IMR-90 (cell line): ENCODE results near the gene IREB2. TPM values are rescaled to one million over a fixed set of nuclear protein-coding genes. Genes with fewer than 3 reads are reported as not detected.
A peak's percentile ranks its signal among the peaks of the same experiment; 100 is the strongest.

Experiments
- ATAC-seq: fragments of 200-7000 bp; cut with Tn5 transposase; 2 replicates; pipeline ENCODE4 v1.9.1; 2020; ENCODE audit warnings: low read depth, mild to moderate bottlenecking, moderate library complexity
- BruUV-seq: library from RNA; stranded (reverse); fragments of 400-500 nt; replicated peaks from 2 replicates; lab custom pipeline; 2021; lab: Mats Ljungman, UMichigan
- CTCF ChIA-PET: fragments of 300-600 bp; formaldehyde crosslinking; extraction: SDS; loops from one replicate; lab custom pipeline; 2021; ENCODE audit warnings: antibody characterized with exemption; lab: Yijun Ruan, JAX
- POLR2A ChIA-PET: fragments of 300-600 bp; sonication (Branson Sonifier 250); formaldehyde crosslinking; loops from one replicate; lab custom pipeline; 2022; ENCODE audit warnings: antibody characterized with exemption; ENCODE audit not compliant: unreplicated experiment; lab: Charles Lee
- DNase-seq: peaks from one replicate; pipeline ENCODE4 v3.0.0; 2013
- H2AFZ ChIP-seq: replicated peaks from 2 replicates; pipeline ENCODE3; 2013; ENCODE audit warnings: low read length, mild to moderate bottlenecking; ENCODE audit not compliant: poor library complexity
- H2AK5ac ChIP-seq: 2 replicates; pipeline ENCODE4 v1.6.1; 2013; ENCODE audit warnings: low read depth, low read length, inconsistent platforms
- H2AK9ac ChIP-seq: replicated peaks from 2 replicates; pipeline ENCODE3; 2013; ENCODE audit warnings: mild to moderate bottlenecking, low read depth, low read length, moderate library complexity; ENCODE audit not compliant: poor library complexity
- H2BK120ac ChIP-seq: 2 replicates; pipeline ENCODE4 v1.6.1; 2013; ENCODE audit warnings: low read depth, low read length, inconsistent platforms
- H2BK15ac ChIP-seq: 3 replicates; pipeline ENCODE4 v1.6.1; 2013; ENCODE audit warnings: low read depth, low read length, inconsistent platforms
- H2BK20ac ChIP-seq: 2 replicates; pipeline ENCODE4 v1.6.1; 2013; ENCODE audit warnings: low read depth, mild to moderate bottlenecking, inconsistent platforms, low read length, moderate library complexity
- H2BK5ac ChIP-seq: 2 replicates; pipeline ENCODE4 v1.6.1; 2013; ENCODE audit warnings: mild to moderate bottlenecking, low read depth, low read length, inconsistent platforms; ENCODE audit not compliant: poor library complexity, severe bottlenecking
- H3K14ac ChIP-seq: replicated peaks from 2 replicates; pipeline ENCODE4 v1.6.1; 2013; ENCODE audit warnings: low read depth, low read length, inconsistent platforms
- H3K18ac ChIP-seq: 2 replicates; pipeline ENCODE4 v1.6.1; 2013; ENCODE audit warnings: low read depth, low read length, control low read depth
- H3K23ac ChIP-seq: 2 replicates; pipeline ENCODE4 v1.6.1; 2013; ENCODE audit warnings: low read depth, low read length, inconsistent platforms
- H3K27ac ChIP-seq: 2 replicates; pipeline ENCODE4 v1.5.1; 2013; ENCODE audit warnings: mild to moderate bottlenecking, control low read depth, low read length; ENCODE audit not compliant: insufficient read depth
- H3K27me3 ChIP-seq: 2 replicates; pipeline ENCODE4 v1.6.1; 2013; ENCODE audit warnings: low read length; ENCODE audit not compliant: control insufficient read depth, insufficient read depth
- H3K36me3 ChIP-seq: 2 replicates; pipeline ENCODE4 v1.6.1; 2013; ENCODE audit warnings: low read length, mixed read lengths; ENCODE audit not compliant: control insufficient read depth, insufficient read depth
- H3K4ac ChIP-seq: 2 replicates; pipeline ENCODE4 v1.6.1; 2013; ENCODE audit warnings: low read depth, low read length, inconsistent platforms
- H3K4me1 ChIP-seq: 2 replicates; pipeline ENCODE4 v1.6.1; 2013; ENCODE audit warnings: low read length, mixed read lengths; ENCODE audit not compliant: control insufficient read depth, insufficient read depth
- H3K4me2 ChIP-seq: 2 replicates; pipeline ENCODE4 v1.6.1; 2013; ENCODE audit warnings: low read depth, mild to moderate bottlenecking, control low read depth, low read length, moderate library complexity
- H3K4me3 ChIP-seq: 2 replicates; pipeline ENCODE4 v1.5.1; 2013; ENCODE audit warnings: low read depth, mild to moderate bottlenecking, control low read depth, low read length, moderate library complexity; ENCODE audit not compliant: insufficient read depth
- H3K56ac ChIP-seq: 2 replicates; pipeline ENCODE4 v1.6.1; 2013; ENCODE audit warnings: low read length, inconsistent platforms; ENCODE audit not compliant: insufficient read depth; ENCODE audit errors: extremely low read depth
- H3K79me1 ChIP-seq, 2 experiments: 2 replicates each; pipeline ENCODE4 v1.6.1; 2013; ENCODE audit warnings: low read length in 2 of 2, inconsistent platforms in 1 of 2, low read depth in 1 of 2
- H3K9ac ChIP-seq: 2 replicates; pipeline ENCODE4 v1.6.1; 2013; ENCODE audit warnings: low read depth, low read length, control low read depth
- H3K9me1 ChIP-seq: 2 replicates; pipeline ENCODE4 v1.6.1; 2013; ENCODE audit warnings: low read length, inconsistent platforms; ENCODE audit not compliant: insufficient read depth
- H3K9me3 ChIP-seq: 2 replicates; pipeline ENCODE4 v1.6.1; 2013; ENCODE audit warnings: low read length; ENCODE audit not compliant: control insufficient read depth, insufficient read depth
- H4K20me1 ChIP-seq: 2 replicates; pipeline ENCODE4 v1.6.1; 2013; ENCODE audit warnings: low read length, inconsistent platforms; ENCODE audit not compliant: insufficient read depth
- H4K5ac ChIP-seq: 2 replicates; pipeline ENCODE4 v1.6.1; 2013; ENCODE audit warnings: mild to moderate bottlenecking, low read depth, low read length, control low read depth
- H4K8ac ChIP-seq, 2 experiments: 2 replicates each; pipeline ENCODE4 v1.6.1; 2013; ENCODE audit warnings: low read depth in 2 of 2, low read length in 2 of 2, control low read depth in 1 of 2, inconsistent platforms in 1 of 2
- H4K91ac ChIP-seq: 2 replicates; pipeline ENCODE4 v1.6.1; 2013; ENCODE audit warnings: low read depth, low read length, inconsistent platforms; ENCODE audit not compliant: insufficient read depth
- CEBPB ChIP-seq: IDR thresholded peaks from 2 replicates; pipeline ENCODE4 v1.6.1; 2012; ENCODE audit warnings: low read depth, low read length, improper control_type of control experiment
- RAD21 ChIP-seq: IDR thresholded peaks from 2 replicates; pipeline ENCODE4 v1.6.1; 2012; ENCODE audit warnings: low read length, improper control_type of control experiment
- WGBS, 2 experiments: methylation state at CpG; one replicate each; pipeline versions ENCODE4 v1.1.5 to v1.1.7; 2013; ENCODE audit warnings: missing lambda C conversion rate in 2 of 2; ENCODE audit not compliant: insufficient read length in 1 of 2; ENCODE audit errors: extremely low coverage in 2 of 2; 5-methylcytosine and 5-hydroxymethylcytosine counted together
- dilution Hi-C: fragments of 300-500 bp; cut with HindIII; formaldehyde crosslinking; loops from one replicate; pipeline ENCODE4 v1.14.3; 2018; ENCODE audit warnings: low sequenced_read_pairs; ENCODE audit not compliant: unreplicated experiment
- in situ Hi-C: fragments of 300-500 bp; cut with MboI; formaldehyde crosslinking; loops from 3 replicates; pipeline ENCODE4 v1.14.3; 2019; ENCODE audit warnings: low sequenced_read_pairs, inconsistent platforms, mixed read lengths
- intact Hi-C: fragments of 100-400 bp; cut with micrococcal nuclease; formaldehyde crosslinking; loops from 2 replicates; pipeline ENCODE4 v1.10.0; 2022
- polyA plus RNA-seq, 3 experiments: library from polyadenylated mRNA; depleted of rRNA; stranded (reverse); fragments of >200 nt; gene quantifications; 2 replicates each; pipeline ENCODE4 v1.2.3, GENCODE V29; 2012; ENCODE audit warnings: low replicate concordance in 1 of 3
- total RNA-seq: library from RNA; depleted of rRNA; stranded (reverse); fragments of >200 nt; gene quantifications from 2 replicates; pipeline ENCODE4 v1.2.3, GENCODE V29; 2012

IREB2 gene
- total and polyA plus RNA-seq, 2 of the 4 experiments (the other 2 are of a cell fraction): 12.2 to 13.5 TPM

DNA sequence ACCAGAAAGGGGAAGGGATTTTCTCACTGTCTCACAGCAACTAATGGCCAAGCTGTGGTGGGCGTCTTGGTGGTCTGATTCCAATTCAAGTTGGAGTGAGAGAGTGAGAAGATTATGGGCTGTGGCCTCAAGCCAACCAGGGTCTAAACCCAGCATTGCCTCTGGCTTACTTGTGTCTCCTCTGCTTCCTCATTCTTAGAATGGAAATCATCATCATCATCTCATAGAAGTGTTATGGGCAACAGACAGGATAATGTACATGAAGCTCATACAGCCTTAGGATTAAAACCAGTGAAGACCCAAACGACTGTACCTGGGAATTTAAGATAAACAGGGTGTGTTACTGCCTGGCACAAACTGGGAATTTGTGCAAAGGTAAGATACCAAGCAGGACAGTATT lies 29.1 kb upstream of the IREB2 start:
- ATAC-seq (no peak), DNase-seq (no peak)
- peaks cover 25% of the 10 kb centered on the region for H3K27me3 ChIP-seq
- ChIA-PET POLR2A (no interaction called here), CTCF (interaction anchor here (0.8 to 1.4 kb wide), 2 partner anchors 10 to 13 kb away, joined by 3 to 4 read pairs; no protein-coding TSS in a partner anchor)
- no peaks in the 10 kb centered on the region for H3K79me1 ChIP-seq
- H3K9ac ChIP-seq: no peak overlapping the region
- H3K4me1 ChIP-seq: no peaks in the 10 kb centered on the region
- no peaks in the 10 kb centered on the region; the same call in 1 of the 2 replicates for H3K9me1 ChIP-seq
- H3K4ac ChIP-seq: no peak overlapping the region
- no peak overlapping the region for H3K56ac ChIP-seq
- H4K91ac ChIP-seq: no peak overlapping the region
- peak overlapping the region; percentile 39 for H2AFZ ChIP-seq
- no peak overlapping the region for H2BK20ac ChIP-seq
- 0% methylated on average over 1 of the region's 2 CpGs; no CpG with 5 or more reads in 1 of the 2 experiments for WGBS, 2 experiments
- no peak overlapping the region for H4K8ac ChIP-seq
- in situ Hi-C loops (no loop called here), intact Hi-C loops (no loop called here), dilution Hi-C loops (no loop called here)
- H2AK9ac ChIP-seq: peak overlapping the region; percentile 23
- BruUV-seq: no TSS peak
- H3K4me2 ChIP-seq: no peak overlapping the region
- H3K23ac ChIP-seq: no peak overlapping the region
- no peak overlapping the region for H3K27ac ChIP-seq
- no peak overlapping the region for H2BK120ac ChIP-seq
- H2BK15ac ChIP-seq: no peak overlapping the region
- H3K9me3 ChIP-seq: no peaks in the 10 kb centered on the region
- no peak overlapping the region for H3K14ac ChIP-seq
- no peaks in the 10 kb centered on the region for H4K20me1 ChIP-seq
- no peak overlapping the region for H3K18ac ChIP-seq
- H3K36me3 ChIP-seq: no peaks in the 10 kb centered on the region
- TF ChIP-seq RAD21 (no peak), CEBPB (no peak)
- H3K4me3 ChIP-seq: no peak overlapping the region
- H2AK5ac ChIP-seq: no peak overlapping the region
- H4K5ac ChIP-seq: no peak overlapping the region
- H2BK5ac ChIP-seq: no peak overlapping the region
